NCI-H2081 treated with DMSO at 0.1 percent for 48 hours (cell line): ENCODE results near the gene EVX2.

Source experiments
- DNase-seq: peaks from one replicate; lab custom pipeline; 2025; lab: John Stamatoyannopoulos, UW

EVX2 gene

GRCh38 chr2:176096243-176096985 lies 12.7 kb upstream of the EVX2 start:
- DNase-seq: no peak

- DNase-seq: no peak
Observed at GRCh38 chr2:176095421-176095820, 11.7 kb upstream of the EVX2 start.

GRCh38 chr2:176094349-176094748 lies 10.6 kb upstream of the EVX2 start:
- no peak for DNase-seq

- DNase-seq: no peak
Observed at GRCh38 chr2:176093898-176094249, 10.1 kb upstream of the EVX2 start.

GRCh38 chr2:176093145-176093897 lies 9.6 kb upstream of the EVX2 start:
- no peak for DNase-seq

- DNase-seq: no peak
Observed at GRCh38 chr2:176092270-176093144, 8.7 kb upstream of the EVX2 start, which contains the start of gene HOXD13. HOXD13 (plus strand) TSS chr2:176092721; CDS start chr2:176092891, 170 bp downstream.

GRCh38 chr2:176091329-176092258 lies 7.8 kb upstream of the EVX2 start:
- DNase-seq: no peak

- DNase-seq: no peak
Observed at GRCh38 chr2:176090862-176091261, 7.1 kb upstream of the EVX2 start.

GRCh38 chr2:176089843-176090395 lies 6.2 kb upstream of the EVX2 start:
- DNase-seq: no peak

GRCh38 chr2:176088937-176089842 lies 5.4 kb upstream of the EVX2 start:
- DNase-seq: no peak

- DNase-seq: no peak
Observed at GRCh38 chr2:176088048-176088936, 4.5 kb upstream of the EVX2 start.

GRCh38 chr2:176087330-176088047 lies 3.7 kb upstream of the EVX2 start:
- no peak for DNase-seq

- DNase-seq: no peak
Observed at GRCh38 chr2:176085861-176086771, 2.4 kb upstream of the EVX2 start.

- no peak for DNase-seq
Observed at GRCh38 chr2:176085120-176085788, 1.5 kb upstream of the EVX2 start.

- DNase-seq: no peak
Observed at GRCh38 chr2:176084611-176085119, 903 bp upstream of the EVX2 start.
